H4 (cell line): ENCODE data around the gene DEAF1. TPM values are rescaled to one million over a fixed set of nuclear protein-coding genes. Genes with fewer than 3 reads are reported as not detected.
A peak's percentile ranks its signal among the peaks of the same experiment; 100 is the strongest.

Experiments
- DNase-seq: peaks from one replicate; pipeline ENCODE4 v3.0.0-alpha.2; 2015; ENCODE audit warnings: low spot score
- total RNA-seq: library from RNA; depleted of rRNA; stranded (reverse); fragments of >200 nt; shearing (Covaris generic); gene quantifications from 2 replicates; pipeline ENCODE4 v1.2.3, GENCODE V29; 2014

DEAF1 gene
- total RNA-seq, 1 experiment from 2014 or later = 24.9 TPM

- peak; percentile 43 for DNase-seq
Measured at GRCh38 chr11:612201-612960, 82.6 kb downstream of the DEAF1 start.

- no peak for DNase-seq
Measured at GRCh38 chr11:611001-611996, 83.7 kb downstream of the DEAF1 start.

- no peak for DNase-seq
Measured at GRCh38 chr11:610146-610801, 84.7 kb downstream of the DEAF1 start.

GRCh38 chr11:609341-609811 lies 85.6 kb downstream of the DEAF1 start:
- no peak for DNase-seq

- DNase-seq = no peak
Measured at GRCh38 chr11:608791-609251, 86.2 kb downstream of the DEAF1 start.

GRCh38 chr11:607971-608659 lies 86.9 kb downstream of the DEAF1 start:
- no peak for DNase-seq

- DNase-seq = no peak
Measured at GRCh38 chr11:607020-607780, 87.8 kb downstream of the DEAF1 start.

GRCh38 chr11:606245-606644 lies 88.8 kb downstream of the DEAF1 start:
- peak; percentile 97 for DNase-seq

GRCh38 chr11:605286-606129 lies 89.5 kb downstream of the DEAF1 start:
- DNase-seq = no peak

GRCh38 chr11:603154-603553 lies 91.9 kb downstream of the DEAF1 start:
- no peak for DNase-seq

- no peak for DNase-seq
Measured at GRCh38 chr11:601573-602245, 93.3 kb downstream of the DEAF1 start.

- DNase-seq = no peak
Measured at GRCh38 chr11:598005-598680, 96.9 kb downstream of the DEAF1 start.

- no peak for DNase-seq
Measured at GRCh38 chr11:597166-597725, 97.8 kb downstream of the DEAF1 start.

GRCh38 chr11:596374-596773 lies 98.6 kb downstream of the DEAF1 start:
- DNase-seq = no peak

- no peak for DNase-seq
Measured at GRCh38 chr11:595400-595799, 99.6 kb downstream of the DEAF1 start.
